NCI-H146 (cell line): ENCODE measurements around the gene HNMT.
"Not testable (repeated sequence)": the region's sequence is repeated elsewhere in the genome, so short reads cannot be mapped to it uniquely, and the experiment has no call there.

Experiments
- DNase-seq: peaks from one replicate; lab custom pipeline; 2025; lab: John Stamatoyannopoulos, UW

HNMT gene

GRCh38 chr2:137964066-137964858, at the start of gene HNMT:
TSS of gene HNMT (plus strand) at chr2:137964473. CDS start at chr2:137964492, 19 bp downstream.
- peak; percentile 81 for DNase-seq

DNA sequence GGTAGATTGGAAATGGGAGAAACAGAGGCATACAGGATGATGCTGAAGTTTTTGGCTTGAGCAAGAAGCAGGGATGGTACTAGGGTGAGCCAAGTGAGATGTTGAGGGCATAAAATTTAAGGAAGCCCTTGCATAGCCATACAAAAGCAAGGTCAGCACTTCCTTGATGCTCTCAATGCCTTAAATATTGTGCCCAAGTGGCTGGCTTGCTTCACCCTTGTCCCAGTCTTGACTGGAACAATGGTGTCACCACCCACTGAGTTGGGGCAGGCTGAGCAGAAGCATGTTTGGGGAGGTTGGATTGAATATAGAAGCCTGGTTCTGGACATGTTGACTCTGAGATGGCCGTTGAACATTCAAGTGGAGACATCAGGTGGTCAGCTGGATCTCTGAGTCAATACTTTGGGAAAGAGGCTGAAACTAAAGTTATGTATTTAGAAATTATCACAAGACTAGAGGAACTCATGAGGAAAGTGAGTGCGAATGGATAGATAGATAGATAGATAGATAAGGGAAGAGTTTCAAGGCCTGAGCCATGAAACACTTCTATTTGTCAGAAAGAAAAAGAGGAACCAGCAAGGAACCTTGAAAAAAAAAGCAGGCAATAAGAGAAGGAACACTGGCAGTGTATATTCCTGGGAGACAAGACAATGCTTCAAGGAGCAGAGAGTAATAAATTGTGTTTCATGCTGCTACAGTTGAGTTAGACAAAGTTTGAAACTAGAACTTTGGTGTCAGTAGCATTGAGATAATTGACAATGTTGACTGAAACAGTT, 43.0 kb upstream of the HNMT start:
- DNase-seq, result no peak

- not testable (repeated sequence) for DNase-seq
These were observed 42.1 kb upstream of the HNMT start for GRCh38 chr2:137922171-137922570.

- DNase-seq, result no peak
These were observed 40.3 kb upstream of the HNMT start for GRCh38 chr2:137924019-137924418.

DNA sequence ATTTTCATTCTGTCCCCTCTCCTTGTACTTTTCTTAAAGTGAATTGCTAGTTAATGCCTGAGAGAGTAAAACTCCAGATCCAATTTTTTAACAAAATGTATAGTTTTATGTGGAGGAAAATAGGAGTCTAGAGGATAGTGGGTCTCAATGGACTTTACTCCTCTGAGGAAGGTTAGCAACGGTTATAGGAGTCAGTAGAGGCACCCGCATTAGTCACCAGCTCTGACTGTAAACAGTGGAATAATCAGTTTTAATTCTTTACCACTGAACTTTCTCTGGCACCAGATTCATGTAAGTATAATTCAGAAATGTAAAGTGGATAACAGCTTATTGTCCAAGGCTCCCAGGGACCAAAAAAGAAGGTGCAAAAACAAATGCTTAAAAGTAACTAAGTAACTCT, 38.7 kb upstream of the HNMT start:
- DNase-seq, result no peak

- DNase-seq, result no peak
These were observed 36.4 kb upstream of the HNMT start for GRCh38 chr2:137927846-137928245.

- DNase-seq, result no peak
These were observed 35.4 kb upstream of the HNMT start for GRCh38 chr2:137928547-137929518.

DNA sequence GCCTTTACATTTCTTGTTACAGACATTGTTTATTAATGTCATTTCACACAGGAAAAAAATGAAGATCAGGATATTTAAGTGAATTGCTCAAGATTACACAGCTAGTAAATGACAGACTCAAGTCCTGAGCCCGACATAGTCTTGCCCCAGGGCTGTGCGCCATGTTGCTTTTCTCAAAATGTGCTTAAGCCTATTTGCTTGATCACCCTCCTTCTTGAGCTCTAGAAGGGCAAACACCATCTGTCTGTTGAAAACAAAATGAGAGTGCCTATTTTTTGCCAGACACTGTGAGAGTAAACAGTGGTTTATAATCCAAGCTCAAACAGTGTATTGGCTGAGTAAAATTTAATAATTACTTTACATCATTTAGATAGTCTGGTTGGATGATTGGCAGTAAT, 34.8 kb upstream of the HNMT start:
- DNase-seq, result peak; percentile 42

DNA sequence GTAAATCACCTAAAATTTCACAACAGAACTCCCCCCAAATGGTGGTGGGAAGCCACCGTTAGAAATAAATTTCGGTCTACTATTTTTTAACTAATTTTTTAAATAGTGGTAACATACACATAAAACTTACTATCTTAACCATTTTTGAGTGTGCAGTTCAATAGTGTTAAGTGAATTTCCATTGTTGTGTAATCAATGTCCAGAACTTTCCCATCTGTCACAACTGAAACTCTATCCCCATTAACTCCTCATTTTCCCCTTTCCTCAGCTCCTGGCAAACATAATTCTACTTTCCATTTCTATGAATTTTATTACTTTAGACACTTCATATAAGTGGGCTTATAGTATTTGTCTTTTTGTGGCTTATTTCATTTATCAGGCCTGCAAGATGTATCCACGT, 34.1 kb upstream of the HNMT start:
- DNase-seq, result no peak

GRCh38 chr2:137935591-137935990, 28.7 kb upstream of the HNMT start:
- no peak for DNase-seq

- DNase-seq, result no peak
These were observed 27.0 kb upstream of the HNMT start for GRCh38 chr2:137937246-137937645.

- no peak for DNase-seq
These were observed 26.5 kb upstream of the HNMT start for GRCh38 chr2:137937778-137938177.

DNA sequence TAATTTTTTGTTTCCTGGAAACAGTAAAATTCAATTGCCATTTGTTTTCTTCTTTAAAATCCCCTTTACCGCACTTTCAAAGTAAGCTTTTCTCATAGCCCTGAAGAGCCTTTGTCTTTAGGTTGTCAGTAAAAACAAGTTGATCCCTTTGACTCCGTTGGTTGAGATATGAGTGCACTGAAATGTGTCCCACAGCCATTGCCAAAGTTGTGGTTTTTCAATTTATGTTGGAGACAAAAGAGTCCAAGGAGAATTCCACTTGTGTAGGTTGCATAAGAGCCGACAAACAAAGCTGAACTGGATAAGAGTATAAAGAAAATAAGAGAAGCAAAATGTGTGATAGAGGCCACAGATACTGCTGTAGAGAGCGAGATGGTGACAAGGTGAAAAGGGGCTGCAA, 26.1 kb upstream of the HNMT start:
- no peak for DNase-seq

DNA sequence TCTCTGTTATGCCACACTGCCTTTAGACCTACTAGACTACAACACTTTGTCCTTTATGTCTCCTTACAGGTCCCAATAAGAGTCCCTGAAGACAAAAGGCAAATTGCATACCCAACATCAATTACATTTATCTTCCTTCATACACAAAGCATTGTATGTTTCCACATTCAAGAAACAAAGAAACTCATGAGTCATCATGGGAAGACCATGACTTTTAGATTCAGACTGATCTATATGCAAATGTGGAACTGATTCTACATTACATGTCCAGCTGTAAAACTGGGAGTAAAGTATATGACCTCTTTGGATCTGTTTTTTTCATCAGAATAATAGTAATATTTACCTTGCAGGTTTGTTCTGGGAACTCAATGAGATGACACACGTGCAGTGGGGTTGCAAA, 25.2 kb upstream of the HNMT start:
- DNase-seq, result peak; percentile 21

DNA sequence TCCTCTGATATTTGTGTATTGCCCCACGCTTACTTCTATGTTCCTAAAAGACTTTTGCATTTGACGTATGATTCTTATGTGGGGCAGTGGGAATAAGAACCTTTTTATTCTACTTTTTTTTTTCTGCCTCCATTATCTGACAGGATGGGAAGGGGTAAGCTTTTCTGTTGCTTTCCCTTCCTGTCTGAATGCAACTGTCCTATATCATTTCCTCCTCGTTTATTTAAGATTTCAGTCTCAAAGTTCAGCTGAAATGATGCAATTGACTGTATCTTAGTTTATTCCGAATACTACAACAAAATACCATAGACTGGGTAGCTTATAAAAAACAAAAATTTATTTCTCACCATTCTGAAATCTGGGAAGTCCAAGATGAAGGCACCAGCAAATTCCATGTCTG, 24.1 kb upstream of the HNMT start:
- DNase-seq, result no peak

- DNase-seq, result peak; percentile 40
These were observed 22.0 kb upstream of the HNMT start for GRCh38 chr2:137942037-137942832.

DNA sequence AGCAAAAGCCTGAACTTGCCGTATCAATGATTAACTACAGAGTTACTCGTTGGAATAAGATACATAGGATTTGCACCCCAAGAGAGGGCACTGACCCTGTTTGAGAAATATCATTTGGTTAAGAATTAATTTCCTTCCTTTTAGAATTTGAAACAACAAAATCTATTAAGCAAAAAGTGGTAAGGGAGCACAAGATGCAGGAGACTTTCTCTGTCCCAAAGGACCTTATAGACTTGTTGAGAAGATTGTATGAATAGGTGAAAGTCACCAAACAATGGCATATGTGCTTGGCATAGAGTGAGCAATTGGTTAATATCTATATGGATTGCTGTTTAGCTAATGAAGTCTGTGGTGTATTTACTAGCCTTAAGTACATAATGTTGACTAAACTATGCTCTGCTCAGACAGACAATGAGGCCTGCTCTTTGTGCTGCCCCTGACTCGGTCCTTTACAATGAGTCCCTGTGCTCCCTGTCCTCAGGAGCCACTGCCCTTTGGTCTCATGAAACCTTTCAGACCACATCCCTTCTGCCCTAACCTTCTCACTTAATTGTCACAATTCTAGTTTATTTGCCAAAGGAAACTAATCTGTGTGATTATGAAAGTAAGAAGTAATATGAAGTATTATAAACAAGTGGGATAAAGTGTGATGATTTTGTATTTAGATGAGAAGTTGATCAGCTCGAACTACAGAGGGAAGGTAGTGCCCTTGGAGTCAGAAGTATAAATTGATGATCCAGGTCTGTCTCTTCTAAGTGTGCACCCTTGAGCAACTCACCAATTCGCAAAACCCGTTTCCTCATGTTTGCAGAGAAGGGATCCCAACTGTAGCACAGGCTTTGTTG, 21.2 kb upstream of the HNMT start:
- peak; percentile 74 for DNase-seq

- DNase-seq, result no peak
These were observed 20.5 kb upstream of the HNMT start for GRCh38 chr2:137943678-137944347.

DNA sequence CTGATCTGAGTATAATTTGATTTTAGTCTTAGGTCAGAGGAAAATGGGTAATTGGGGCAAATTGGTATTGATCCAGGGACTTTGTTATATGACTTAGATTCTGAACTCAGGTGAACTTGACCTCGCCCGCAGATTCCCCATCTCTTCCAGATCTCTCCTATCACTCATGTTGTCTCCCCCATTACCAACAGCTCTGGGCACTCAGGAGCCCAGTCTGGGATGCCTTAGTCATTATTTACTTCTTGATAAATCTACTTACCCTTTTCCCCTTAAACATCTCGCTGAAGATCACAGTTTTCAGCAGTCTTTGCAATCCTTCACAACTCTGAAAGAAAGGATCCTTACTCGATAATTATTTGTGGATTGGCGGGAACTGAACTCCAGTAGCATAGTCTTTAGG, 19.6 kb upstream of the HNMT start:
- peak; percentile 25 for DNase-seq

- no peak for DNase-seq
These were observed 19.0 kb upstream of the HNMT start for GRCh38 chr2:137945229-137945628.
